ENCODE data around the gene TMEM100.

TMEM100 gene

DNA sequence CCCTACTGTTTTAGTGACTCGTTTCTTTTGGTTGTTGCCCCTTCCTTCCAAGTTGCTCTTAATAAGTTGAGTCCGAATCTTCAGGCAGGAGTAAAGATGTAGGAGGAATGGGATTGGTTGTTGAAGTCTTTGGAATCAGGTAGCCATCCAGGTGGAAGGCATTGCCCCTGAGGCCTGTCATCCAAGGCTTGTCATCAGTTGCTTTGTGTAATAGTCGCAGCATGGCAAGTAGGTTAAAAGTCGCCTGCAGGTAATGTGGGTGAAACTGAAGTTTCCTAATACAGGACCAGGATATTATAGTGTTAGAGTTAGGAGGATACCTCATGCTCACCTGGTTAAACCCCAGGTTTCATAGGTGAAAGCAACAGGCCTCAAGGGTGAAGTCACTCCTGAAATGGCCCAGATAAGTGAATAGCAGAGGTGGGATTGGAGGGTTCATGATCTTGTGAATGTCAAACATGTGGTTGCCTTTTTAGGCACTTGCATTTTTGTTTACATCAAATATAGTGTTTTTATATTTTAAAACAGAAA, 29.1 kb upstream of the TMEM100 start:
- H3K36me3 ChIP-seq (replicated peaks) = no peaks in the 10 kb centered on the region
- peak overlapping the region; percentile 79 for H3K4me3 ChIP-seq
- no peak for DNase-seq (ENCODE audit: low spot score in 2 of 2)
- H3K4me1 ChIP-seq = peaks cover 5% of the 10 kb centered on the region; the same call in 1 of the 2 replicates
- H3K9me3 ChIP-seq = no peaks in the 10 kb centered on the region
- in situ Hi-C loops (cut with MboI; ENCODE audit: low sequenced_read_pairs) = no loop called here
- H3K27me3 ChIP-seq (ENCODE audit: low read depth) = 0 out of 2 replicates have a peak, but pooled peaks cover 6% of the 10 kb centered on the region

- no peaks in the 10 kb centered on the region for H3K9me3 ChIP-seq
- DNase-seq (ENCODE audit: low spot score in 2 of 2) = peak; percentile 92 to 96
- no peaks in the 10 kb centered on the region for H3K36me3 ChIP-seq (replicated peaks)
- peak within 1 kb of the TSS; percentile 79 for H3K4me3 ChIP-seq
- in situ Hi-C loops (cut with MboI; ENCODE audit: low sequenced_read_pairs) = no loop called here
- H3K27me3 ChIP-seq (ENCODE audit: low read depth) = peaks cover 6% of the 10 kb centered on the region; the same call in 1 of the 2 replicates
- peaks cover 5% of the 10 kb centered on the region; the same call in 1 of the 2 replicates for H3K4me1 ChIP-seq
Observed at GRCh38 chr17:55750750-55751657, 28.3 kb upstream of the TMEM100 start, which contains the start of gene PCTP. Gene PCTP, plus strand, starts transcription at chr17:55751051. Its CDS starts 53 bp downstream, at chr17:55751104.

DNA sequence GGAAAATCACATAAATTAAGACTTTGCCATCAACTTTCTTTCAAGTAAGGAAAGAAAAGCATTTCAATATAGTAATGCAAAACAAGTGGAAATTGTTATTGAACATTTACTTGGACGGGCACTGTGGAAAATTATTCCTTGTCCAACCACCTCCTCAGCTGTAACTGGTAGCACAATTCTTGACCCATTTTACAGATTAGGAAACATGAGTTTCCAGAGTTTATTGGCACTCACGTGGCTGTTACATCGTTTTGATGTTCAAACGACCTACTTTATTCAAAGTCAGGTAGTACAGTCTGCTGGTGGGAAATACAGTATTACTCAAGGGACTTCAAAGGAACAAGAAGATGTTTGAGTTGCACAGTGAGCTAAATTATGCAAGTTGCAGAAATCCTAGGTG, 27.3 kb upstream of the TMEM100 start:
- Histone ChIP-seq H3K4me3 (no peak overlapping the region), H3K4me1 (peaks cover 5% of the 10 kb centered on the region; the same call in 1 of the 2 replicates), H3K36me3 (replicated peaks) (no peaks in the 10 kb centered on the region), H3K9me3 (no peaks in the 10 kb centered on the region), H3K27me3 (ENCODE audit: low read depth) (peaks cover 6% of the 10 kb centered on the region; the same call in 1 of the 2 replicates)
- in situ Hi-C loops (cut with MboI; ENCODE audit: low sequenced_read_pairs) = no loop called here
- DNase-seq (ENCODE audit: low spot score in 2 of 2) = no peak

GRCh38 chr17:55748841-55749240, 26.2 kb upstream of the TMEM100 start:
- in situ Hi-C loops (cut with MboI; ENCODE audit: low sequenced_read_pairs) = no loop called here
- Histone ChIP-seq H3K4me3 (no peak overlapping the region), H3K36me3 (replicated peaks) (no peaks in the 10 kb centered on the region), H3K27me3 (ENCODE audit: low read depth) (peaks cover 10% of the 10 kb centered on the region), H3K4me1 (peaks cover 5% of the 10 kb centered on the region; the same call in 1 of the 2 replicates), H3K9me3 (no peaks in the 10 kb centered on the region)
- DNase-seq (ENCODE audit: low spot score in 2 of 2) = no peak

DNA sequence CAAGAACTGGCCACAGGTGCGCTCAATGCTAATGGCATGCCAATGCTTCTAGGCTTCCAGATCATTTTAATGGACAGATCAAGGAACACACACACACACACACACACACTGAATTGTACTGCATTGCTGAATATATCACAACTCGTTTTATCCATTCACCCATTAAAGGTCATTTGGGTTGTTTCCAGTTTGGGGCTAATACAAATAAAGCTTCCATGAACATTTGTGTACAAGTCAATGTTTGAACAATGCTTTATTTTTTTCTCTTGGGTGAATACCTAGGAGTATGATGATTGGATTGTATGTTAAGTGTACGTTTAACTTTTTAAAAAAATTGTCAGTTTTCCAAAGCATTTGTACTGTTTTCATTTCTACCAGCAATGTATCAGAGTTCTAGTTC, 24.5 kb upstream of the TMEM100 start:
- in situ Hi-C loops (cut with MboI; ENCODE audit: low sequenced_read_pairs) = no loop called here
- H3K4me1 ChIP-seq = peaks cover 5% of the 10 kb centered on the region; the same call in 1 of the 2 replicates
- no peak for DNase-seq (ENCODE audit: low spot score in 2 of 2)
- H3K27me3 ChIP-seq (ENCODE audit: low read depth) = peaks cover 18% of the 10 kb centered on the region
- no peaks in the 10 kb centered on the region for H3K9me3 ChIP-seq
- H3K4me3 ChIP-seq = no peak overlapping the region
- no peaks in the 10 kb centered on the region for H3K36me3 ChIP-seq (replicated peaks)

DNA sequence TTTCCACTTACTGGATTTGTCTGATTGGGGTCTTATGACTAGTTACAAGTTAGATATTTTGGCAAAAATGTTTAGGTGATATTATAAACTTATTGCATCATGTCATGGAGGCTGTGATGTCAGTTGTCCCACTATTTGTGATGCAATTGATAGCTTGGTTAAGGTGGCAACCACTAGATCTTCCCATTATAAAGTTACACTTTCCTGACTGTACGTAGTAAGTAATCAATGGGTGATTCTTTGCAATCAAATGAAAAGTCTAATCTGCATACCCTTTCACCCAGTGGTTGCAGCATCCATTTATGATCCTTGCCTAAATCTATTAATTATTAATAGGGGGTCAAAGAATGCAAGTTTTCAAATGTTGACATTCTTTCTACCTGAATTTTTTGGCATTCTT, 23.8 kb upstream of the TMEM100 start:
- Histone ChIP-seq H3K27me3 (ENCODE audit: low read depth) (peaks cover 18% of the 10 kb centered on the region), H3K4me1 (0 out of 2 replicates have a peak, but pooled peaks cover under 1% of the 10 kb centered on the region), H3K9me3 (no peaks in the 10 kb centered on the region), H3K4me3 (no peak overlapping the region), H3K36me3 (replicated peaks) (no peaks in the 10 kb centered on the region)
- no peak for DNase-seq (ENCODE audit: low spot score in 2 of 2)
- in situ Hi-C loops (cut with MboI; ENCODE audit: low sequenced_read_pairs) = no loop called here

DNA sequence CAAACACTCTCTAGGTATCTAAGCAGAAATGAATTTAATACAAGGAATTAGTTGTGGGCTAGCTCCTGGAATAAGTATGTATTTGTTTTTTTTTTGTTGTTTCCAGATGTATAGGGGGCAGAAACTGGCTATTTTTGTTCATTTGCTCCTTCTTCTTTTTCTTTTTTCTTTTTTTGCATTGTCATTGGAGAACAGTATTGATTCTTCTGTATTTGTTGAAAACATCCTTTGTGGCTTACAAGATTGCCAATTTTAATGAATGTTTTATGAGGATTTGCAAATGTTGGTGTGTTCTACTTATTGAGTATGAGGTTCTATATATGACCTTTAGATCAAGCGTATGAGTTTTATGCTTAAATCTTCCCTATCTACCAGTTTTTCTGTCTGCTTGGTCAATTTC, 22.6 kb upstream of the TMEM100 start:
- in situ Hi-C loops (cut with MboI; ENCODE audit: low sequenced_read_pairs) = no loop called here
- no peaks in the 10 kb centered on the region for H3K4me1 ChIP-seq
- no peaks in the 10 kb centered on the region for H3K36me3 ChIP-seq (replicated peaks)
- no peaks in the 10 kb centered on the region for H3K9me3 ChIP-seq
- DNase-seq (ENCODE audit: low spot score in 2 of 2) = no peak
- H3K27me3 ChIP-seq (ENCODE audit: low read depth) = peaks cover 18% of the 10 kb centered on the region
- H3K4me3 ChIP-seq = no peak overlapping the region

GRCh38 chr17:55743103-55743679, 20.5 kb upstream of the TMEM100 start:
- peaks cover 16% of the 10 kb centered on the region for H3K27me3 ChIP-seq (ENCODE audit: low read depth)
- no peaks in the 10 kb centered on the region for H3K36me3 ChIP-seq (replicated peaks)
- H3K9me3 ChIP-seq = no peaks in the 10 kb centered on the region
- no peak overlapping the region for H3K4me3 ChIP-seq
- DNase-seq (ENCODE audit: low spot score in 2 of 2) = no peak
- in situ Hi-C loops (cut with MboI; ENCODE audit: low sequenced_read_pairs) = no loop called here
- H3K4me1 ChIP-seq = no peaks in the 10 kb centered on the region

- H3K4me1 ChIP-seq = no peaks in the 10 kb centered on the region
- no peak overlapping the region for H3K4me3 ChIP-seq
- DNase-seq (ENCODE audit: low spot score in 2 of 2) = peak in 1 of 2 experiments; percentile 31
- peaks cover 14% of the 10 kb centered on the region for H3K27me3 ChIP-seq (ENCODE audit: low read depth)
- in situ Hi-C loops (cut with MboI; ENCODE audit: low sequenced_read_pairs) = no loop called here
- H3K36me3 ChIP-seq (replicated peaks) = no peaks in the 10 kb centered on the region
- H3K9me3 ChIP-seq = no peaks in the 10 kb centered on the region
Observed at GRCh38 chr17:55742272-55743102, 19.8 kb upstream of the TMEM100 start.

GRCh38 chr17:55741356-55741700, 18.7 kb upstream of the TMEM100 start:
- Histone ChIP-seq H3K27me3 (ENCODE audit: low read depth) (peaks cover 14% of the 10 kb centered on the region), H3K4me1 (no peaks in the 10 kb centered on the region), H3K36me3 (replicated peaks) (no peaks in the 10 kb centered on the region), H3K4me3 (no peak overlapping the region), H3K9me3 (no peaks in the 10 kb centered on the region)
- in situ Hi-C loops (cut with MboI; ENCODE audit: low sequenced_read_pairs) = no loop called here
- no peak for DNase-seq (ENCODE audit: low spot score in 2 of 2)

DNA sequence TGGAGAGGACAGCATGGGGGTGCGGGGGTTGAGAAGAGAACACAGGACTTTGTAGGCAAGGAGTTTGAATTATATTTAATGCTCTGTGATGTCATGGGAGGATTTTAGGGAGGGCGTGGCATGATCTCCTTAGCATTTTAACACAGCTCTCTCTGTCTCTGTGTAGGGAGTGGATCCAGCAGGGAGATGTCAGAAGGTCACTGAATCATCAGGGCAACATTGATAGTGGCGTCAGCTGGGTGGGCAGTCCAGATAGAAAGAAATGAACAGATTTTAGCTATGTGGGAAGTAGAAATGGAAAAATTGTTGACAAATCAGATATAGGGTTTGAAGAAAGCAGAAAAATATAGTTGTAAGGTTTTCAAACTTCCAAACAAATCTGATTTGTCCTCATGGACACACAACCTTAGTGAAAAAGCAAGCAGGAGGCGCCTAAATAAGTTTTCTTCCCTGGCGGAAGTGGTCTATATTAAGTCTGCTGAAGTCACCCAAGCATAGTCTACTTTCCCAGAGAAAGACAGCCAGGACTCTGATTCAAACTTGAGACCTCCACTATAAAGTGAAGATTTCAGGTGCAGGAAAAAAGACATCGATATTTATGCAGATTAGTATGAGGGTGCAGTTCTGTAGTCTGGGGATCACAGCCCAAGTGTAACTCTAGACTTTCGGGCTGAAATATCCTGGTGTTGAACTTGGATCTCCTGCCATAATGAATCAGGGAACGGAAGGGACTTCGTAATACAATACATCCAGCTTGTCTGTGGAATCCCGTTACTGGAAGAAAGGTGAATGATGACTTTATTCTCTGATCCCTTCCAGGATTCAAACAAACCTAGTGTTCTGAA, 18.1 kb upstream of the TMEM100 start:
- Histone ChIP-seq H3K27me3 (ENCODE audit: low read depth) (peaks cover 14% of the 10 kb centered on the region), H3K4me1 (no peaks in the 10 kb centered on the region), H3K4me3 (no peak overlapping the region), H3K9me3 (no peaks in the 10 kb centered on the region), H3K36me3 (replicated peaks) (no peaks in the 10 kb centered on the region)
- no peak for DNase-seq (ENCODE audit: low spot score in 2 of 2)
- in situ Hi-C loops (cut with MboI; ENCODE audit: low sequenced_read_pairs) = no loop called here

DNA sequence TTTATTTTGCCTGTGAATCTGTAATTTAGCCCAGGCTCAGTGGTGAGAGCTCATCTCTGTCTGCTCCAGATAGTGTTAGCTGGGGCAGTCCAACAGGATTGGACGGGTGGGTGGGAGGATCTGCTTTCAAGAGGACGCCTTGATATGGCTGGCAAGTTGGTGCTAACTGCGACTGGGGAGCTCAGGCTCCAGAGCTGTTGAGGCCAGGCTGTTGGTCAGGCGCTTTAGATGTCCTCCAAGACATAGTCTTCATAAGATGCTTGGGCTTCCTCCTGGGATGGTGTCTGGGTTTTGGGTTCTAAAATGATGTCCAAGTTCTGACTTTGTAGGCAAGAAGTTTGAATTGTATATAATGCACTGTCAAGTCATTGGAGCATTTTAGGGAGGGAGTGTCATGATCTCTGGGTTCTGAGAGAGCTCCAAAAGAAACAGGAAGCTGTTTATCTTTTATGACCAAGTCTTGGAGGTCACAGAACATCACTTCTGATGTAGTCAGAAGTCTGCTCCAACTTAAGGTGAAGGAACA, 15.4 kb upstream of the TMEM100 start:
- Histone ChIP-seq H3K4me3 (no peak overlapping the region), H3K9me3 (no peaks in the 10 kb centered on the region), H3K4me1 (no peaks in the 10 kb centered on the region), H3K27me3 (ENCODE audit: low read depth) (peaks cover 8% of the 10 kb centered on the region), H3K36me3 (replicated peaks) (no peaks in the 10 kb centered on the region)
- in situ Hi-C loops (cut with MboI; ENCODE audit: low sequenced_read_pairs) = no loop called here
- no peak for DNase-seq (ENCODE audit: low spot score in 2 of 2)

All from HAP-1 (cell line).